SK-N-SH (cell line): ENCODE results near the gene CSRP1. TPM values are rescaled to one million over a fixed set of nuclear protein-coding genes. Genes with fewer than 3 reads are reported as not detected.

Experiments
- CTCF ChIA-PET: fragments of 300-600, 350-600 bp; formaldehyde crosslinking; extraction: SDS; loops from one replicate; lab custom pipeline; 2021; lab: Yijun Ruan, JAX
- POLR2A ChIA-PET: fragments of 350-600 bp; sonication (Branson Sonifier 250); formaldehyde crosslinking; extraction: SDS; loops from one replicate; lab custom pipeline; 2020; ENCODE audit warnings: antibody characterized with exemption, inconsistent platforms; lab: Yijun Ruan, JAX
- DNase-seq: peaks from one replicate; pipeline ENCODE4 v3.0.0; 2012
- H2AFZ ChIP-seq: fragments of 200-600 bp; sonication (generic); 2 replicates; pipeline ENCODE4 v1.8.1; 2016; ENCODE audit warnings: antibody characterized with exemption, mild to moderate bottlenecking, low read depth
- H3F3A ChIP-seq: fragments of 200-600 bp; sonication (generic); replicated peaks from 2 replicates; pipeline ENCODE3; 2016; ENCODE audit warnings: antibody characterized with exemption, mild to moderate bottlenecking; ENCODE audit not compliant: insufficient read depth
- H3K27ac ChIP-seq, 2 experiments: fragments of 200-500 bp in 1 of 2; fragments of 200-600 bp in 1 of 2; sonication (Bioruptor generic) in 1 of 2; sonication (generic), shearing (Covaris generic) in 1 of 2; 2 replicates each; pipeline versions ENCODE4 v1.5.1 to v1.6.1; 2014 to 2016; ENCODE audit warnings: low read depth in 2 of 2, inconsistent platforms in 1 of 2, low read length in 1 of 2, mild to moderate bottlenecking in 1 of 2, mixed read lengths in 1 of 2
- H3K27me3 ChIP-seq: fragments of 200-600 bp; sonication (generic), shearing (Covaris generic); 2 replicates; pipeline ENCODE4 v1.6.1; 2016; ENCODE audit warnings: mixed run types; ENCODE audit not compliant: insufficient read depth
- H3K36me3 ChIP-seq, 2 experiments: fragments of 200-500 bp in 1 of 2; fragments of 200-600 bp in 1 of 2; sonication (Bioruptor generic) in 1 of 2; sonication (generic) in 1 of 2; replicated peaks in 1 of 2; 2 replicates each; pipeline versions ENCODE3 to v1.5.1; 2014 to 2016; ENCODE audit warnings: low read length in 1 of 2, mild to moderate bottlenecking in 1 of 2; ENCODE audit not compliant: insufficient read depth in 2 of 2, control insufficient read depth in 1 of 2
- H3K4me1 ChIP-seq, 2 experiments: fragments of 200-500 bp in 1 of 2; fragments of 200-600 bp in 1 of 2; sonication (Bioruptor generic) in 1 of 2; sonication (generic), shearing (Covaris generic) in 1 of 2; 2 replicates each; pipeline versions ENCODE4 v1.5.1 to v1.6.1; 2014 to 2016; ENCODE audit warnings: low read depth in 1 of 2, low read length in 1 of 2, mixed run types in 1 of 2; ENCODE audit not compliant: insufficient read depth in 2 of 2, control insufficient read depth in 1 of 2
- H3K4me2 ChIP-seq: fragments of 200-600 bp; sonication (generic), shearing (Covaris generic); 2 replicates; pipeline ENCODE4 v1.6.1; 2017; ENCODE audit warnings: mixed run types
- H3K4me3 ChIP-seq, 2 experiments: fragments of 200-500 bp in 1 of 2; fragments of 200-600 bp in 1 of 2; sonication (Bioruptor generic) in 1 of 2; sonication (generic), shearing (Covaris generic) in 1 of 2; 2 replicates each; pipeline versions ENCODE4 v1.5.1 to v1.8.1; 2014 to 2016; ENCODE audit warnings: low read depth in 2 of 2, inconsistent platforms in 1 of 2, low read length in 1 of 2, mild to moderate bottlenecking in 1 of 2, mixed read lengths in 1 of 2, moderate library complexity in 1 of 2
- H3K79me2 ChIP-seq: fragments of 200-600 bp; sonication (generic); 2 replicates; pipeline ENCODE4 v1.8.1; 2017; ENCODE audit warnings: mild to moderate bottlenecking; ENCODE audit not compliant: insufficient read depth
- H3K9ac ChIP-seq: fragments of 200-600 bp; sonication (generic); 2 replicates; pipeline ENCODE4 v1.6.1; 2017; ENCODE audit warnings: mixed run types
- H3K9me2 ChIP-seq: fragments of 200-600 bp; sonication (generic); 2 replicates; pipeline ENCODE4 v1.6.1; 2017; ENCODE audit warnings: mixed run types
- H3K9me3 ChIP-seq: fragments of 200-600 bp; sonication (generic); 2 replicates; pipeline ENCODE4 v1.6.1; 2017; ENCODE audit warnings: mixed run types, mild to moderate bottlenecking, moderate library complexity
- H4K20me1 ChIP-seq: fragments of 200-600 bp; sonication (generic); 2 replicates; pipeline ENCODE4 v1.6.1; 2017; ENCODE audit warnings: mild to moderate bottlenecking, mixed run types; ENCODE audit not compliant: insufficient read depth
- CHD2 ChIP-seq: fragments of 150-350 bp; IDR thresholded peaks from 2 replicates; pipeline ENCODE4 v1.6.1; 2018; ENCODE audit warnings: low read length; ENCODE audit not compliant: partially characterized antibody
- EZH2phosphoT487 ChIP-seq: fragments of 200-600 bp; sonication (generic); IDR thresholded peaks from 2 replicates; pipeline ENCODE4 v1.6.1; 2017; ENCODE audit warnings: low read depth, mixed run types, mild to moderate bottlenecking, antibody characterized with exemption, moderate library complexity, borderline replicate concordance
- GABPA ChIP-seq: IDR thresholded peaks from 2 replicates; pipeline ENCODE4 v1.4.0; 2012; ENCODE audit warnings: low read depth, mild to moderate bottlenecking
- IRF3 ChIP-seq: fragments of 150-350 bp; IDR thresholded peaks from 2 replicates; pipeline ENCODE4 v1.6.1; 2016; ENCODE audit warnings: mild to moderate bottlenecking, low read depth, low read length
- MAX ChIP-seq: IDR thresholded peaks from 2 replicates; pipeline ENCODE4 v1.4.0; 2012; ENCODE audit warnings: low read depth
- MEF2A ChIP-seq: IDR thresholded peaks from 2 replicates; pipeline ENCODE4 v1.4.0; 2012; ENCODE audit warnings: low read depth, borderline replicate concordance
- MXI1 ChIP-seq: IDR thresholded peaks from 2 replicates; pipeline ENCODE4 v1.6.1; 2012; ENCODE audit warnings: mild to moderate bottlenecking, low read depth, low read length, improper control_type of control experiment
- NFIC ChIP-seq: IDR thresholded peaks from 2 replicates; pipeline ENCODE4 v1.4.0; 2012; ENCODE audit warnings: borderline replicate concordance
- NRF1 ChIP-seq: IDR thresholded peaks from 2 replicates; pipeline ENCODE4 v1.6.1; 2012; ENCODE audit warnings: low read depth, mild to moderate bottlenecking, low read length
- PBX3 ChIP-seq: IDR thresholded peaks from 2 replicates; pipeline ENCODE4; 2012
- REST ChIP-seq: IDR thresholded peaks from 2 replicates; pipeline ENCODE4 v1.6.1; 2012; ENCODE audit warnings: mild to moderate bottlenecking, low read depth, low read length, moderate library complexity
- RFX5 ChIP-seq: IDR thresholded peaks from 2 replicates; pipeline ENCODE4 v1.6.1; 2012; ENCODE audit warnings: mild to moderate bottlenecking, improper control_type of control experiment, low read length
- SIN3A ChIP-seq: IDR thresholded peaks from 2 replicates; pipeline ENCODE4 v1.6.1; 2012; ENCODE audit warnings: low read depth, mild to moderate bottlenecking, low read length, moderate library complexity, borderline replicate concordance
- SMC3 ChIP-seq: IDR thresholded peaks from 2 replicates; pipeline ENCODE4 v1.6.1; 2012; ENCODE audit warnings: low read depth, low read length, improper control_type of control experiment
- TCF12 ChIP-seq: IDR thresholded peaks from 2 replicates; pipeline ENCODE4 v1.4.0; 2012
- TEAD4 ChIP-seq: IDR thresholded peaks from 2 replicates; pipeline ENCODE4 v1.4.0; 2012; ENCODE audit warnings: mild to moderate bottlenecking, borderline replicate concordance; ENCODE audit not compliant: insufficient read depth
- YY1 ChIP-seq: IDR thresholded peaks from 2 replicates; pipeline ENCODE4 v1.4.0; 2012; ENCODE audit warnings: low read depth, mild to moderate bottlenecking
- WGBS: methylation state at CpG from one replicate; pipeline ENCODE4 v1.1.6; 2017; ENCODE audit warnings: low lambda C conversion rate; 5-methylcytosine and 5-hydroxymethylcytosine counted together
- polyA plus RNA-seq, 3 experiments: library from polyadenylated mRNA; depleted of rRNA; stranded (reverse); fragments of >200 nt; gene quantifications; 2 replicates each; pipeline ENCODE4 v1.2.3, GENCODE V29; 2012

The CSRP1 gene
- polyA plus RNA-seq, 1 of the 3 experiments (the other 2 are of a cell fraction): 373 TPM

- H3K4me2 ChIP-seq: no peak overlapping the region
- no peak overlapping the region for H2AFZ ChIP-seq
- no peak for DNase-seq
- H3K4me1 ChIP-seq: peaks cover 2% of the 10 kb centered on the region in 2 experiments; a peak in 2 of 4 replicates
- no peaks in the 10 kb centered on the region for H3K9me3 ChIP-seq
- H3F3A ChIP-seq: no peaks in the 10 kb centered on the region
- no peaks in the 10 kb centered on the region for H3K79me2 ChIP-seq
- no peak overlapping the region for H3K9ac ChIP-seq
- no peaks in the 10 kb centered on the region for H3K36me3 ChIP-seq
- H3K9me2 ChIP-seq: no peaks in the 10 kb centered on the region
- TF ChIP-seq YY1: no peak
- no peak for TF ChIP-seq TCF12
- TF ChIP-seq REST: no peak
- no peak for TF ChIP-seq SMC3
- no peak for TF ChIP-seq MAX
- no peak for TF ChIP-seq NRF1
- no peak for TF ChIP-seq MEF2A
- no peak for TF ChIP-seq PBX3
- TF ChIP-seq IRF3: no peak
- TF ChIP-seq, all 33 proteins: peak for 0
- no peaks in the 10 kb centered on the region for H3K27me3 ChIP-seq
- no peak overlapping the region for H3K4me3 ChIP-seq
- 75% methylated on average over 7 of the region's 7 CpGs for WGBS
- H3K27ac ChIP-seq: no peak overlapping the region
- ChIA-PET POLR2A (no interaction called here), CTCF (interaction anchor here (0.6 to 31.9 kb wide), 6 partner anchors 14 to 277 kb away, joined by 3 to 860 read pairs (median 4); no protein-coding TSS in a partner anchor)
- no peaks in the 10 kb centered on the region for H4K20me1 ChIP-seq
These were observed 10.7 kb upstream of the CSRP1 start for GRCh38 chr1:201517631-201518030.

GRCh38 chr1:201516511-201517127 lies 9.7 kb upstream of the CSRP1 start:
- Histone ChIP-seq H3K9me3 (no peaks in the 10 kb centered on the region), H4K20me1 (no peaks in the 10 kb centered on the region), H3K36me3 (no peaks in the 10 kb centered on the region), H3K4me2 (no peak overlapping the region), H3F3A (no peaks in the 10 kb centered on the region), H3K27ac (no peak overlapping the region), H3K79me2 (no peaks in the 10 kb centered on the region), H3K4me3 (no peak overlapping the region), H3K27me3 (no peaks in the 10 kb centered on the region), H2AFZ (no peak overlapping the region), H3K9ac (no peak overlapping the region), H3K4me1 (peaks cover 9 to 12% of the 10 kb centered on the region in 2 experiments; a peak in 2 of 4 replicates), H3K9me2 (no peaks in the 10 kb centered on the region)
- ChIA-PET POLR2A (no interaction called here), CTCF (interaction anchor here (0.8 to 31.9 kb wide), 7 partner anchors 17 to 278 kb away, joined by 4 to 860 read pairs (median 4); partner anchors contain the start of gene NAV1)
- 93% methylated on average over 2 of the region's 2 CpGs for WGBS
- no peak for DNase-seq
- TF ChIP-seq MXI1: no peak
- no peak for TF ChIP-seq REST
- no peak for TF ChIP-seq CHD2
- TF ChIP-seq RFX5: no peak
- no peak for TF ChIP-seq TEAD4
- TF ChIP-seq GABPA: no peak
- no peak for TF ChIP-seq SIN3A
- TF ChIP-seq NFIC: no peak
- TF ChIP-seq EZH2phosphoT487: no peak
